Ovary (tissue), 9 donors: ENCODE measurements around the gene PTTG1IP. TPM values are rescaled to one million over a fixed set of nuclear protein-coding genes. Genes with fewer than 3 reads are reported as not detected.

Experiments
- DNase-seq, 5 donors: peaks; one replicate each; pipeline ENCODE4 v3.0.0-alpha.2; 2019 to 2020
- H3K27ac ChIP-seq, 2 donors: fragments of 200-600 bp; one replicate each; pipeline versions ENCODE4 v1.5.1 to v1.8.0; 2019 to 2022
- H3K27me3 ChIP-seq: fragments of 200-600 bp; one replicate; pipeline ENCODE4 v1.8.0; 2022
- H3K36me3 ChIP-seq: fragments of 200-600 bp; sonication (generic); one replicate; pipeline ENCODE4 v1.5.1; 2019
- H3K4me1 ChIP-seq: one replicate; pipeline ENCODE4 v1.8.1; 2013; ENCODE audit warnings: mild to moderate bottlenecking, moderate library complexity; ENCODE audit not compliant: insufficient read depth
- H3K4me3 ChIP-seq: fragments of 200-600 bp; sonication (generic); one replicate; pipeline ENCODE4 v1.5.1; 2017
- H3K9me3 ChIP-seq, 2 donors: fragments of 200-600 bp in 1 of 2; sonication (generic) in 1 of 2; one replicate each; pipeline versions ENCODE4 v1.5.1 to v1.8.1; 2013 to 2019; ENCODE audit warnings: mild to moderate bottlenecking in 1 of 2, moderate library complexity in 1 of 2
- CTCF ChIP-seq, 3 donors: fragments of 450-650 bp in 2 of 3; fragments of 200-600 bp in 1 of 3; IDR thresholded peaks; one replicate each; pipeline versions ENCODE4 v1.5.1 to v1.8.0; 2016 to 2022; ENCODE audit warnings: antibody characterized with exemption in 3 of 3, mild to moderate bottlenecking in 1 of 3
- EP300 ChIP-seq: sonication (generic); formaldehyde crosslinking; IDR thresholded peaks from one replicate; pipeline ENCODE4 v1.6.1; 2017; ENCODE audit warnings: antibody characterized with exemption
- POLR2A ChIP-seq: fragments of 450-650 bp; IDR thresholded peaks from one replicate; pipeline ENCODE4 v1.6.1; 2017; ENCODE audit warnings: antibody characterized with exemption, mild to moderate bottlenecking, moderate library complexity
- WGBS, 3 donors: extraction: QIAGEN DNeasy Blood & Tissue Kit in 1 of 3; methylation state at CpG; one replicate each; pipeline versions ENCODE4 v1.1.5 to v1.1.7; 2013 to 2017; 5-methylcytosine and 5-hydroxymethylcytosine counted together
- intact Hi-C, 4 donors: fragments of 100-400 bp; cut with DNase I; formaldehyde crosslinking; loops; one replicate each; pipeline versions ENCODE4 v1.11.0 to v1.15.1; 2022 to 2023
- polyA plus RNA-seq, 2 donors: library from polyadenylated mRNA; stranded (reverse); fragments of 200-250 nt in 1 of 2; fragments of 350-450 nt in 1 of 2; fragmentation: Illumina TruSeq in 1 of 2; extraction: RNeasy Lipid Tissue Mini Kit (QIAGEN cat#74804) in 1 of 2; gene quantifications; one replicate each; pipeline ENCODE4 v1.2.3, GENCODE V29; 2013 to 2014
- total RNA-seq, 7 donors: library from RNA; depleted of rRNA in 2 of 7; stranded (reverse); fragments of >200 nt in 2 of 7; fragmentation: NEBNext Ultra II Directional in 3 of 7; extraction: Animal tissue kit (Norgen Biotek cat#: 25700) in 3 of 7; gene quantifications; one replicate each; pipeline versions ENCODE4 v1.1.0 to v1.2.4, GENCODE V29; 2016 to 2023
- donor health status: DM: no; HTN: no; CAD: no; lungs with moderate emphysema.
- donor health status: DM: no; HTN: no; CAD: no.
- donor health status: Bipolar disorder and iron deficiency.
- donor health status: DM: yes; HTN: yes; CAD: no.
- donor health status: DM: no; HTN: no; CAD: no.
- donor health status: DM: yes; HTN: yes; CAD: no.

The PTTG1IP gene
- total and polyA plus RNA-seq, 9 donors: 133 to 420 (median 144) TPM

- TF ChIP-seq CTCF (IDR thresholded peaks at IDR 0.05): no peak
- TF ChIP-seq EP300: no peak
- no peak for TF ChIP-seq POLR2A
- Histone ChIP-seq H3K4me3 (no peak overlapping the region), H3K27me3 (no peaks in the 10 kb centered on the region), H3K4me1 (peaks cover 5% of the 10 kb centered on the region), H3K27ac (no peak overlapping the region), H3K36me3 (no peaks in the 10 kb centered on the region), H3K9me3 (no peaks in the 10 kb centered on the region)
- no peak for DNase-seq
- 81 to 84% (median 84%) methylated on average over 9 of the region's 9 CpGs for WGBS, 3 donors
- intact Hi-C loops: no loop called here
Measured at GRCh38 chr21:44909719-44910118, 36.2 kb upstream of the PTTG1IP start.

- WGBS, 3 donors: 83 to 89% (median 88%) methylated on average over 21 of the region's 21 CpGs
- Histone ChIP-seq H3K27ac (no peak overlapping the region), H3K27me3 (no peaks in the 10 kb centered on the region), H3K36me3 (no peaks in the 10 kb centered on the region), H3K4me3 (no peak overlapping the region), H3K4me1 (peaks cover 5% of the 10 kb centered on the region), H3K9me3 (no peaks in the 10 kb centered on the region)
- DNase-seq: no peak
- no peak for TF ChIP-seq CTCF (IDR thresholded peaks at IDR 0.05)
- no peak for TF ChIP-seq EP300
- TF ChIP-seq POLR2A: no peak
- intact Hi-C loops: no loop called here
Measured at GRCh38 chr21:44908908-44909307, 35.4 kb upstream of the PTTG1IP start.

GRCh38 chr21:44907966-44908895 is 34.7 kb upstream of the PTTG1IP start:
- H3K4me1 ChIP-seq: peaks cover 5% of the 10 kb centered on the region
- H3K36me3 ChIP-seq: no peaks in the 10 kb centered on the region
- H3K9me3 ChIP-seq: no peaks in the 10 kb centered on the region
- H3K4me3 ChIP-seq: no peak overlapping the region
- 9 to 18% (median 12%) methylated on average over 25 of the region's 25 CpGs for WGBS, 3 donors
- TF ChIP-seq EP300 (no peak), CTCF (IDR thresholded peaks at IDR 0.05) (no peak), POLR2A (no peak)
- H3K27me3 ChIP-seq: no peaks in the 10 kb centered on the region
- intact Hi-C loops: no loop called here
- DNase-seq: peak in 1 of 5 donors; percentile 37
- H3K27ac ChIP-seq: no peak overlapping the region

- no peaks in the 10 kb centered on the region for H3K27me3 ChIP-seq
- no peak overlapping the region for H3K4me3 ChIP-seq
- peaks cover 5% of the 10 kb centered on the region for H3K4me1 ChIP-seq
- no peak overlapping the region for H3K27ac ChIP-seq
- no peaks in the 10 kb centered on the region for H3K9me3 ChIP-seq
- intact Hi-C loops: no loop called here
- WGBS, 3 donors: 30 to 43% (median 37%) methylated on average over 14 to 16 of the region's 16 CpGs
- no peaks in the 10 kb centered on the region for H3K36me3 ChIP-seq
- TF ChIP-seq POLR2A (no peak), EP300 (no peak)
- DNase-seq: no peak
Measured at GRCh38 chr21:44907225-44907965, 33.9 kb upstream of the PTTG1IP start.
